ENCODE data around the gene VRK2.
"Not testable (repeated sequence)": the region's sequence is repeated elsewhere in the genome, so short reads cannot be mapped to it uniquely, and the experiment has no call there.

Gene VRK2

GRCh38 chr2:58131191-58132011, 84.8 kb downstream of the VRK2 start:
- Histone ChIP-seq H3K4me1 (ENCODE audit: control insufficient read depth in 2 of 2, insufficient read depth in 2 of 2, low read length in 2 of 2) (peaks cover 0 to 2% of the 10 kb centered on the region in 2 donors), H3K27me3 (ENCODE audit: control insufficient read depth in 2 of 2, insufficient read depth in 2 of 2, low read length in 2 of 2) (no peaks in the 10 kb centered on the region), H3K36me3 (ENCODE audit: control insufficient read depth in 2 of 2, insufficient read depth in 2 of 2, low read length in 2 of 2) (no peaks in the 10 kb centered on the region), H3K27ac (ENCODE audit: low read depth in 2 of 2, low read length in 2 of 2) (no peak overlapping the region), H3K9me3 (ENCODE audit: control insufficient read depth in 2 of 2, low read length in 2 of 2) (no peaks in the 10 kb centered on the region), H3K4me3 (ENCODE audit: low read length in 2 of 2) (no peak overlapping the region), H3K9ac (ENCODE audit: low read depth in 1 of 2, low read length in 2 of 2) (no peak overlapping the region)

- Histone ChIP-seq H3K36me3 (ENCODE audit: control insufficient read depth in 2 of 2, insufficient read depth in 2 of 2, low read length in 2 of 2) (no peaks in the 10 kb centered on the region), H3K4me3 (ENCODE audit: low read length in 2 of 2) (no peak overlapping the region), H3K27me3 (ENCODE audit: control insufficient read depth in 2 of 2, insufficient read depth in 2 of 2, low read length in 2 of 2) (no peaks in the 10 kb centered on the region), H3K27ac (ENCODE audit: low read depth in 2 of 2, low read length in 2 of 2) (no peak overlapping the region), H3K9ac (ENCODE audit: low read depth in 1 of 2, low read length in 2 of 2) (no peak overlapping the region), H3K9me3 (ENCODE audit: control insufficient read depth in 2 of 2, low read length in 2 of 2) (no peaks in the 10 kb centered on the region), H3K4me1 (ENCODE audit: control insufficient read depth in 2 of 2, insufficient read depth in 2 of 2, low read length in 2 of 2) (peaks cover 0 to 2% of the 10 kb centered on the region in 2 donors)
Observed at GRCh38 chr2:58133395-58133794, 86.8 kb downstream of the VRK2 start.

GRCh38 chr2:58135861-58136260, 89.3 kb downstream of the VRK2 start:
- Histone ChIP-seq H3K27me3 (ENCODE audit: control insufficient read depth in 2 of 2, insufficient read depth in 2 of 2, low read length in 2 of 2) (no peaks in the 10 kb centered on the region), H3K27ac (ENCODE audit: low read depth in 2 of 2, low read length in 2 of 2) (no peak overlapping the region), H3K4me3 (ENCODE audit: low read length in 2 of 2) (no peak overlapping the region), H3K4me1 (ENCODE audit: control insufficient read depth in 2 of 2, insufficient read depth in 2 of 2, low read length in 2 of 2) (peaks cover 0 to 2% of the 10 kb centered on the region in 2 donors), H3K9ac (ENCODE audit: low read depth in 1 of 2, low read length in 2 of 2) (no peak overlapping the region), H3K9me3 (ENCODE audit: control insufficient read depth in 2 of 2, low read length in 2 of 2) (no peaks in the 10 kb centered on the region), H3K36me3 (ENCODE audit: control insufficient read depth in 2 of 2, insufficient read depth in 2 of 2, low read length in 2 of 2) (peaks cover 0 to 6% of the 10 kb centered on the region in 2 donors)

GRCh38 chr2:58137221-58137620, 90.6 kb downstream of the VRK2 start:
- Histone ChIP-seq H3K4me3 (ENCODE audit: low read length in 2 of 2) (no peak overlapping the region), H3K27ac (ENCODE audit: low read depth in 2 of 2, low read length in 2 of 2) (no peak overlapping the region), H3K4me1 (ENCODE audit: control insufficient read depth in 2 of 2, insufficient read depth in 2 of 2, low read length in 2 of 2) (no peaks in the 10 kb centered on the region), H3K9me3 (ENCODE audit: control insufficient read depth in 2 of 2, low read length in 2 of 2) (no peaks in the 10 kb centered on the region), H3K27me3 (ENCODE audit: control insufficient read depth in 2 of 2, insufficient read depth in 2 of 2, low read length in 2 of 2) (no peaks in the 10 kb centered on the region), H3K9ac (ENCODE audit: low read depth in 1 of 2, low read length in 2 of 2) (no peak overlapping the region), H3K36me3 (ENCODE audit: control insufficient read depth in 2 of 2, insufficient read depth in 2 of 2, low read length in 2 of 2) (peaks cover 0 to 6% of the 10 kb centered on the region in 2 donors)

- Histone ChIP-seq H3K9me3 (ENCODE audit: control insufficient read depth in 2 of 2, low read length in 2 of 2) (no peaks in the 10 kb centered on the region), H3K36me3 (ENCODE audit: control insufficient read depth in 2 of 2, insufficient read depth in 2 of 2, low read length in 2 of 2) (peaks cover 0 to 9% of the 10 kb centered on the region in 2 donors), H3K9ac (ENCODE audit: low read depth in 1 of 2, low read length in 2 of 2) (no peak overlapping the region), H3K4me3 (ENCODE audit: low read length in 2 of 2) (no peak overlapping the region), H3K27ac (ENCODE audit: low read depth in 2 of 2, low read length in 2 of 2) (no peak overlapping the region), H3K27me3 (ENCODE audit: control insufficient read depth in 2 of 2, insufficient read depth in 2 of 2, low read length in 2 of 2) (no peaks in the 10 kb centered on the region), H3K4me1 (ENCODE audit: control insufficient read depth in 2 of 2, insufficient read depth in 2 of 2, low read length in 2 of 2) (no peaks in the 10 kb centered on the region)
Observed at GRCh38 chr2:58137856-58138255, 91.2 kb downstream of the VRK2 start.

GRCh38 chr2:58138396-58139030, 91.9 kb downstream of the VRK2 start:
- Histone ChIP-seq H3K9ac (ENCODE audit: low read depth in 1 of 2, low read length in 2 of 2) (no peak overlapping the region), H3K9me3 (ENCODE audit: control insufficient read depth in 2 of 2, low read length in 2 of 2) (no peaks in the 10 kb centered on the region), H3K27ac (ENCODE audit: low read depth in 2 of 2, low read length in 2 of 2) (no peak overlapping the region), H3K4me1 (ENCODE audit: control insufficient read depth in 2 of 2, insufficient read depth in 2 of 2, low read length in 2 of 2) (no peaks in the 10 kb centered on the region), H3K4me3 (ENCODE audit: low read length in 2 of 2) (no peak overlapping the region), H3K36me3 (ENCODE audit: control insufficient read depth in 2 of 2, insufficient read depth in 2 of 2, low read length in 2 of 2) (peaks cover under 1 to 12% of the 10 kb centered on the region in 2 donors), H3K27me3 (ENCODE audit: control insufficient read depth in 2 of 2, insufficient read depth in 2 of 2, low read length in 2 of 2) (no peaks in the 10 kb centered on the region)

GRCh38 chr2:58140508-58141072, 94.0 kb downstream of the VRK2 start:
- H3K36me3 ChIP-seq (ENCODE audit: control insufficient read depth in 2 of 2, insufficient read depth in 2 of 2, low read length in 2 of 2): peaks cover 10 to 13% of the 10 kb centered on the region in 2 donors
- no peaks in the 10 kb centered on the region for H3K27me3 ChIP-seq (ENCODE audit: control insufficient read depth in 2 of 2, insufficient read depth in 2 of 2, low read length in 2 of 2)
- H3K9me3 ChIP-seq (ENCODE audit: control insufficient read depth in 2 of 2, low read length in 2 of 2): no peaks in the 10 kb centered on the region
- H3K9ac ChIP-seq (ENCODE audit: low read depth in 1 of 2, low read length in 2 of 2): no peak overlapping the region
- no peak overlapping the region for H3K27ac ChIP-seq (ENCODE audit: low read depth in 2 of 2, low read length in 2 of 2)
- H3K4me1 ChIP-seq (ENCODE audit: control insufficient read depth in 2 of 2, insufficient read depth in 2 of 2, low read length in 2 of 2): no peaks in the 10 kb centered on the region
- H3K4me3 ChIP-seq (ENCODE audit: low read length in 2 of 2): no peak overlapping the region

GRCh38 chr2:58145769-58146168, 99.2 kb downstream of the VRK2 start:
- peaks cover 7 to 10% of the 10 kb centered on the region in 2 donors for H3K36me3 ChIP-seq (ENCODE audit: control insufficient read depth in 2 of 2, insufficient read depth in 2 of 2, low read length in 2 of 2)
- not testable (repeated sequence) for H3K9me3 ChIP-seq (ENCODE audit: control insufficient read depth in 2 of 2, low read length in 2 of 2)

GRCh38 chr2:58146707-58147106, 100.1 kb downstream of the VRK2 start:
- Histone ChIP-seq H3K36me3 (ENCODE audit: control insufficient read depth in 2 of 2, insufficient read depth in 2 of 2, low read length in 2 of 2) (peaks cover 7 to 10% of the 10 kb centered on the region in 2 donors), H3K4me3 (ENCODE audit: low read length in 2 of 2) (no peak overlapping the region), H3K27ac (ENCODE audit: low read depth in 2 of 2, low read length in 2 of 2) (no peak overlapping the region), H3K9me3 (ENCODE audit: control insufficient read depth in 2 of 2, low read length in 2 of 2) (no peaks in the 10 kb centered on the region), H3K27me3 (ENCODE audit: control insufficient read depth in 2 of 2, insufficient read depth in 2 of 2, low read length in 2 of 2) (no peaks in the 10 kb centered on the region), H3K4me1 (ENCODE audit: control insufficient read depth in 2 of 2, insufficient read depth in 2 of 2, low read length in 2 of 2) (no peaks in the 10 kb centered on the region), H3K9ac (ENCODE audit: low read depth in 1 of 2, low read length in 2 of 2) (no peak overlapping the region)

More at GRCh38 chr2:58145769-58146168, 99.2 kb downstream of the VRK2 start:
- H3K27ac ChIP-seq (ENCODE audit: low read depth in 2 of 2, low read length in 2 of 2); H3K27me3 ChIP-seq (ENCODE audit: control insufficient read depth in 2 of 2, insufficient read depth in 2 of 2, low read length in 2 of 2); H3K9ac ChIP-seq (ENCODE audit: low read depth in 1 of 2, low read length in 2 of 2); H3K4me3 ChIP-seq (ENCODE audit: low read length in 2 of 2); H3K4me1 ChIP-seq (ENCODE audit: control insufficient read depth in 2 of 2, insufficient read depth in 2 of 2, low read length in 2 of 2): not testable (repeated sequence)

- no peaks in the 10 kb centered on the region for H3K9me3 ChIP-seq (ENCODE audit: control insufficient read depth in 2 of 2, low read length in 2 of 2)
- H3K27me3 ChIP-seq (ENCODE audit: control insufficient read depth in 2 of 2, insufficient read depth in 2 of 2, low read length in 2 of 2): no peaks in the 10 kb centered on the region
- no peak overlapping the region for H3K9ac ChIP-seq (ENCODE audit: low read depth in 1 of 2, low read length in 2 of 2)
- no peak overlapping the region for H3K27ac ChIP-seq (ENCODE audit: low read depth in 2 of 2, low read length in 2 of 2)
- H3K36me3 ChIP-seq (ENCODE audit: control insufficient read depth in 2 of 2, insufficient read depth in 2 of 2, low read length in 2 of 2): peaks cover 9 to 14% of the 10 kb centered on the region in 2 donors
- no peaks in the 10 kb centered on the region for H3K4me1 ChIP-seq (ENCODE audit: control insufficient read depth in 2 of 2, insufficient read depth in 2 of 2, low read length in 2 of 2)
- no peak overlapping the region for H3K4me3 ChIP-seq (ENCODE audit: low read length in 2 of 2)
Observed at GRCh38 chr2:58155160-58155778, 108.7 kb downstream of the VRK2 start.

All from mucosa of rectum (tissue), 2 donors.